Epithelial cell of esophagus (primary cell): Measurements from ENCODE around the gene THAP12.
"Not testable (repeated sequence)": the region's sequence is repeated elsewhere in the genome, so short reads cannot be mapped to it uniquely, and the experiment has no call there.

Experiments used
- DNase-seq: peaks from one replicate; pipeline ENCODE4 v3.0.0; 2010; ENCODE audit warnings: low read depth
- H3K4me3 ChIP-seq: 2 replicates; pipeline ENCODE4 v1.5.1; 2011; ENCODE audit warnings: mild to moderate bottlenecking, low read length, control low read depth
- CTCF ChIP-seq: IDR thresholded peaks from 2 replicates; pipeline ENCODE4 v1.5.1; 2011; ENCODE audit warnings: low read depth, mild to moderate bottlenecking, low read length, control low read depth, inconsistent platforms; ENCODE audit not compliant: insufficient read depth; ENCODE audit errors: missing control alignments

The THAP12 gene

GRCh38 chr11:76410851-76411357 is 30.0 kb upstream of the THAP12 start:
- TF ChIP-seq CTCF, result no peak
- no peak overlapping the region for H3K4me3 ChIP-seq
- DNase-seq, result no peak

- TF ChIP-seq CTCF, result no peak
- DNase-seq, result no peak
- no peak overlapping the region for H3K4me3 ChIP-seq
Measured at GRCh38 chr11:76408171-76408965, 27.4 kb upstream of the THAP12 start.

GRCh38 chr11:76406359-76406758 is 25.4 kb upstream of the THAP12 start:
- no peak for DNase-seq
- no peak for TF ChIP-seq CTCF

GRCh38 chr11:76401484-76401883 is 20.6 kb upstream of the THAP12 start:
- DNase-seq, H3K4me3 ChIP-seq: not testable (repeated sequence)

More at GRCh38 chr11:76406359-76406758, 25.4 kb upstream of the THAP12 start:
- no peak overlapping the region for H3K4me3 ChIP-seq

GRCh38 chr11:76400967-76401366 is 20.0 kb upstream of the THAP12 start:
- TF ChIP-seq CTCF, result no peak
- no peak for DNase-seq
- no peak overlapping the region for H3K4me3 ChIP-seq

GRCh38 chr11:76397383-76397782 is 16.5 kb upstream of the THAP12 start:
- TF ChIP-seq CTCF, result no peak
- no peak overlapping the region for H3K4me3 ChIP-seq
- DNase-seq, result no peak

GRCh38 chr11:76395296-76395695 is 14.4 kb upstream of the THAP12 start:
- TF ChIP-seq CTCF, result no peak
- DNase-seq, result no peak
- H3K4me3 ChIP-seq, result no peak overlapping the region
